Stomach (tissue), 9 donors: Measurements from ENCODE around the gene MAP3K5. TPM values are rescaled to one million over a fixed set of nuclear protein-coding genes. Genes with fewer than 3 reads are reported as not detected.

Experiments used
- DNase-seq, 2 donors: peaks; one replicate each; pipeline versions ENCODE4 v3.0.0 to v3.0.0-alpha.2; 2013 to 2019
- H3K27ac ChIP-seq, 5 donors: fragments of 200-600 bp in 4 of 5; sonication (generic) in 4 of 5; one replicate each; pipeline ENCODE4 v1.5.1; 2013 to 2019; ENCODE audit warnings: mild to moderate bottlenecking in 1 of 5, moderate library complexity in 1 of 5
- H3K27me3 ChIP-seq, 3 donors: fragments of 200-600 bp; sonication (generic); one replicate each; pipeline ENCODE4 v1.5.1; 2017 to 2019; ENCODE audit warnings: mixed run types in 1 of 3
- H3K36me3 ChIP-seq, 4 donors: fragments of 200-600 bp; sonication (generic); 1 replicate in 3 of 4; 2 replicates in 1 of 4; pipeline ENCODE4 v1.5.1; 2016 to 2019
- H3K4me1 ChIP-seq, 4 donors: fragments of 200-600 bp; sonication (generic); one replicate each; pipeline ENCODE4 v1.5.1; 2016 to 2019
- H3K4me3 ChIP-seq, 4 donors: fragments of 200-600 bp; sonication (generic) in 3 of 4; one replicate each; pipeline ENCODE4 v1.5.1; 2016 to 2019; ENCODE audit warnings: mild to moderate bottlenecking in 1 of 4
- H3K9me3 ChIP-seq, 4 donors: fragments of 200-600 bp; sonication (generic); one replicate each; pipeline ENCODE4 v1.5.1; 2016 to 2019
- EP300 ChIP-seq: sonication (generic); formaldehyde crosslinking; IDR thresholded peaks from one replicate; pipeline ENCODE4 v1.6.1; 2017; ENCODE audit warnings: antibody characterized with exemption
- POLR2A ChIP-seq, 4 donors: fragments of 450-650 bp; IDR thresholded peaks; one replicate each; pipeline ENCODE4 v1.6.1; 2016; ENCODE audit warnings: antibody characterized with exemption in 4 of 4, control low read depth in 2 of 4, mild to moderate bottlenecking in 1 of 4, moderate library complexity in 1 of 4
- POLR2AphosphoS5 ChIP-seq, 3 donors: sonication (generic); formaldehyde crosslinking; IDR thresholded peaks; one replicate each; pipeline ENCODE4 v1.6.1; 2016; ENCODE audit warnings: antibody characterized with exemption in 3 of 3
- WGBS, 5 donors: extraction: QIAGEN DNeasy Blood & Tissue Kit in 3 of 5; methylation state at CpG; one replicate each; pipeline versions ENCODE4 v1.1.5 to v1.1.7; 2013 to 2018; 5-methylcytosine and 5-hydroxymethylcytosine counted together
- intact Hi-C: fragments of 100-400 bp; cut with DNase I; formaldehyde crosslinking; loops from one replicate; pipeline ENCODE4 v1.15.1; 2023; ENCODE audit warnings: low total_unique reads
- polyA plus RNA-seq, 3 donors: library from polyadenylated mRNA; stranded (reverse); fragments of 200-250 nt; gene quantifications; one replicate each; pipeline ENCODE4 v1.2.3, GENCODE V29; 2013
- total RNA-seq, 5 donors: library from RNA; depleted of rRNA; stranded (reverse); fragments of >200 nt; gene quantifications; one replicate each; pipeline versions ENCODE4 v1.1.0 to v1.2.3, GENCODE V29; 2014 to 2016
- TF ChIP-seq, protein P1 (sequence below), 7 experiments: fragments of 450-650 bp in 4 of 7; fragments of 200-600 bp in 3 of 7; sonication (generic) in 3 of 7; IDR thresholded peaks; one replicate each; pipeline ENCODE4 v1.5.1; 2016 to 2019; ENCODE audit warnings: antibody characterized with exemption in 7 of 7, control low read depth in 2 of 7, mild to moderate bottlenecking in 1 of 7
- donor health status: healthy with polysubstance abuse.
- donor health status: Bipolar disorder and iron deficiency.
- donor health status: healthy.

MAP3K5 gene
- total and polyA plus RNA-seq, 8 donors = 4.9 to 40.3 (median 23.6) TPM

- TF ChIP-seq POLR2A (IDR thresholded peaks at IDR 0.05) (no peak), POLR2AphosphoS5 (IDR thresholded peaks at IDR 0.05) (no peak), EP300 (no peak)
- TF ChIP-seq, protein P1, sequence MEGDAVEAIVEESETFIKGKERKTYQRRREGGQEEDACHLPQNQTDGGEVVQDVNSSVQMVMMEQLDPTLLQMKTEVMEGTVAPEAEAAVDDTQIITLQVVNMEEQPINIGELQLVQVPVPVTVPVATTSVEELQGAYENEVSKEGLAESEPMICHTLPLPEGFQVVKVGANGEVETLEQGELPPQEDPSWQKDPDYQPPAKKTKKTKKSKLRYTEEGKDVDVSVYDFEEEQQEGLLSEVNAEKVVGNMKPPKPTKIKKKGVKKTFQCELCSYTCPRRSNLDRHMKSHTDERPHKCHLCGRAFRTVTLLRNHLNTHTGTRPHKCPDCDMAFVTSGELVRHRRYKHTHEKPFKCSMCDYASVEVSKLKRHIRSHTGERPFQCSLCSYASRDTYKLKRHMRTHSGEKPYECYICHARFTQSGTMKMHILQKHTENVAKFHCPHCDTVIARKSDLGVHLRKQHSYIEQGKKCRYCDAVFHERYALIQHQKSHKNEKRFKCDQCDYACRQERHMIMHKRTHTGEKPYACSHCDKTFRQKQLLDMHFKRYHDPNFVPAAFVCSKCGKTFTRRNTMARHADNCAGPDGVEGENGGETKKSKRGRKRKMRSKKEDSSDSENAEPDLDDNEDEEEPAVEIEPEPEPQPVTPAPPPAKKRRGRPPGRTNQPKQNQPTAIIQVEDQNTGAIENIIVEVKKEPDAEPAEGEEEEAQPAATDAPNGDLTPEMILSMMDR (IDR thresholded peaks at IDR 0.05) = no peak
- WGBS, 5 donors = 94 to 99% (median 97%) methylated on average over 6 of the region's 6 CpGs
- H3K36me3 ChIP-seq = peaks cover 0 to 54% (median 40%) of the 10 kb centered on the region in 4 donors
Measured at GRCh38 chr6:136659991-136660499, 132.2 kb downstream of the MAP3K5 start.

GRCh38 chr6:136658711-136659110 lies 133.6 kb downstream of the MAP3K5 start:
- intact Hi-C loops = no loop called here
- WGBS, 5 donors = 77 to 84% (median 80%) methylated on average over 2 of the region's 2 CpGs
- no peaks in the 10 kb centered on the region for H3K27me3 ChIP-seq
- H3K27ac ChIP-seq = no peak overlapping the region
- no peaks in the 10 kb centered on the region for H3K4me1 ChIP-seq
- H3K4me3 ChIP-seq = no peak overlapping the region
- no peaks in the 10 kb centered on the region for H3K9me3 ChIP-seq
- peaks cover 0 to 51% (median 36%) of the 10 kb centered on the region in 4 donors for H3K36me3 ChIP-seq
- TF ChIP-seq EP300 (no peak), POLR2A (IDR thresholded peaks at IDR 0.05) (no peak), POLR2AphosphoS5 (IDR thresholded peaks at IDR 0.05) (no peak)
- TF ChIP-seq, protein P1 (IDR thresholded peaks at IDR 0.05) = no peak
- DNase-seq = no peak

More at GRCh38 chr6:136659991-136660499, 132.2 kb downstream of the MAP3K5 start:
- DNase-seq = no peak
- Histone ChIP-seq H3K27me3 (no peaks in the 10 kb centered on the region), H3K4me3 (no peak overlapping the region), H3K4me1 (no peaks in the 10 kb centered on the region), H3K27ac (no peak overlapping the region), H3K9me3 (no peaks in the 10 kb centered on the region)
- intact Hi-C loops = no loop called here

GRCh38 chr6:136657666-136658065 lies 134.6 kb downstream of the MAP3K5 start:
- DNase-seq = no peak

GRCh38 chr6:136656121-136656520 lies 136.2 kb downstream of the MAP3K5 start:
- H3K4me1 ChIP-seq = no peaks in the 10 kb centered on the region
- H3K27ac ChIP-seq = no peak overlapping the region
- no peaks in the 10 kb centered on the region for H3K9me3 ChIP-seq
- DNase-seq = no peak
- H3K27me3 ChIP-seq = no peaks in the 10 kb centered on the region
- intact Hi-C loops = no loop called here
- no peak overlapping the region for H3K4me3 ChIP-seq
- peaks cover 0 to 69% (median 44%) of the 10 kb centered on the region in 4 donors for H3K36me3 ChIP-seq
- WGBS, 5 donors = 78 to 85% (median 80%) methylated on average over 1 of the region's 1 CpG
- TF ChIP-seq, protein P1 (IDR thresholded peaks at IDR 0.05) = no peak
- no peak for TF ChIP-seq POLR2A (IDR thresholded peaks at IDR 0.05)
- no peak for TF ChIP-seq POLR2AphosphoS5 (IDR thresholded peaks at IDR 0.05)
- no peak for TF ChIP-seq EP300

More at GRCh38 chr6:136657666-136658065, 134.6 kb downstream of the MAP3K5 start:
- Histone ChIP-seq H3K4me1 (no peaks in the 10 kb centered on the region), H3K36me3 (peaks cover 0 to 58% (median 39%) of the 10 kb centered on the region in 4 donors), H3K4me3 (no peak overlapping the region), H3K27ac (no peak overlapping the region), H3K9me3 (no peaks in the 10 kb centered on the region), H3K27me3 (no peaks in the 10 kb centered on the region)
- TF ChIP-seq, protein P1 (IDR thresholded peaks at IDR 0.05) = no peak
- TF ChIP-seq POLR2AphosphoS5 (IDR thresholded peaks at IDR 0.05) = no peak
- no peak for TF ChIP-seq POLR2A (IDR thresholded peaks at IDR 0.05)
- no peak for TF ChIP-seq EP300
- WGBS, 5 donors = 63 to 73% (median 70%) methylated on average over 4 of the region's 4 CpGs
- intact Hi-C loops = no loop called here
